HG03175 (cell line): ENCODE data around the gene FAM83G.
"Not testable (repeated sequence)": the region's sequence is repeated elsewhere in the genome, so short reads cannot be mapped to it uniquely, and the experiment has no call there.

Experiments
- ATAC-seq: cut with Tn5 transposase; IDR thresholded peaks from one replicate; pipeline ENCODE4 v1.9.1; 2021; ENCODE audit warnings: mild to moderate bottlenecking, moderate library complexity; ENCODE audit not compliant: unreplicated experiment

The FAM83G gene

DNA sequence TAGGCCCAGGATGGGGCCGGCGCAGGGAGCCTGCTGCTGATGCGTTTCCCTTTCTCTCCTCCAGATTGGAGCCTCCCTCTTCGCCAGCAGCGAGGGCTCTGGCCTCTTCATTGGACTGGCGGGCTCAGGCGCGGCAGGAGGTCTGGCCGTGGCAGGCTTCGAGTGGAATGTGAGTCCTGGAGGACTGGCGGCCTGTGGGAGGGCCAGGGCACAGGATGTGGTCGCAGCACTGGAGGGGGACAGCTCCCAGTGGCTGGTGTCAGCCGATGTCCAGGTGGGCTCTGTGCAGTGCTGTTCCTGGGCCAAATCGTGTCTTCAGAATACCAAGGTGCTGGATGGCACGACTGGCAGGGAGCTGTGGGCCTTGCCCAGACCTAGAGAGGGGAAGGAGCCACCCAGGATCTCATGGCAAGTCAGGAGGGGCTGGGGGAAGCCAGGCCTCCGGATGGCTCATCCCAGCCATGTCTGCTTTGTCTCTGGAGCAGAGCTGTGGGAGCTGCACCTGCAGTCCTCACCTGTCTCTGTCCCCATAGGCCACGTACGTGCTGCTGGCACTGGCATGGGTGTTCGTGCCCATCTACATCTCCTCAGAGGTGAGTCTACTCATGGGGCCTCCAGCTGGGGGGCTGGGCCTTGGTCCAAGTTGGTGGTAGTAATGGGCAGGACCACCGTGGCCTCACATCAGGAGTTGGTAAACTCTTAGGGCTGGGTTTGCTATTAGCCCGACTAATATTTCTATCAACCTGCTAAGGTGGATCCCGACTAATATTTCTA is 45.3 kb downstream of the FAM83G start:
- no peak for ATAC-seq

DNA sequence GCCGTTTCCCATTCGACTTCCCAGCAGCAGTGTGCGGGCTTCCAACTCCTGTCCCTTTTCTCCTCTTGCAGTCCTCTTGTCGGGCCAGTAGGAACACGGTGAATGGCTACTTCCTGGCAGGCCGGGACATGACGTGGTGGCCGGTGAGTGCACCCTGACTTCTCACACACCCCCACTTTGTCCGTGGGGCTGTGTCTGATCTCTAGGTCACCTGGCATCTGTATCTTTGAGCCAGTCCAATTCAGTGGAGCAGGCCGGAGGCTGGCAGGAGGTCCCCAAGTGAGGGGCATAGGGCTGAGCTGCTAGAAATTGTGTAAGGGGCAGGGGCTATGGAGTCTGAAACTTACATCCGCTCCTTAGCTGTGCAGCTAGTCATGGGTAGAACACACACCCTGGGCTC is 46.0 kb downstream of the FAM83G start:
- ATAC-seq, result no peak

DNA sequence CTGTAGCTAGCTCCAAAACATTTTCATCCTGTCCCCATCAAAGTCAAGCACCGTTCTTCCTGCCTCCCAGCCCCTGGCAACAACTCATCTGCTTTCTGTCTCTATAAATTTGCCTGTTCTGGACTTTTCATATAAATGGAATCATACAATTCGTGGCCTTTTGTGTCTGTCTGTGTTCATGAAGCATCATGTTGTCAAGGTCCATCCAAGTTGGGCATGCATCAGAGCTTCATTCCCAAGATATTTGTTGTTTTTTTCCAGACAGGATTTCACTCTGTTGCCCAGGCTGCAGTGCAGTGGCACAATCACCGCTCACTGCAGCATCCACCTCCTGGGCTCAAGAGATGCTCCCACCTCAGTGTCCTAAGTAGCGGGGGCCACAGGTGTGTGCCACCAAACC is 46.7 kb downstream of the FAM83G start:
- ATAC-seq, result no peak

DNA sequence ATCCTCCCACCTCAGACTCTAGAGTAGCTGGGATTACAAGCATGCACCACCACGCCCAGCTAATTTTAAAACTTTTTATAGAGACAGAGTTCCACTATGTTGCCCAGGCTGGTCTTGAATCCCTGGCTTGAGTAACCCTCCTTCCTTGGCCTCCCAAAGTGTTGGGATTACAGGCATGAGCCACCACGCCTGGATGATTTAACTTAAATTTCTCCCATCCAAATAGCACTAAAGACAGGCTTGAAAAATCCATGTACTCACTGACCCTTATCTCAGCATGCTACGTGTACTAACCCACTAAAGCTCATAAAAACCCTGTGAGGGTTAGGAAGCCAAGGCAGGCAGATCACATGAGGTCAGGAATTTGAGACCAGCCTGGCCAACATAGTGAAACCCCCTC is 48.0 kb downstream of the FAM83G start:
- ATAC-seq, result no peak

DNA sequence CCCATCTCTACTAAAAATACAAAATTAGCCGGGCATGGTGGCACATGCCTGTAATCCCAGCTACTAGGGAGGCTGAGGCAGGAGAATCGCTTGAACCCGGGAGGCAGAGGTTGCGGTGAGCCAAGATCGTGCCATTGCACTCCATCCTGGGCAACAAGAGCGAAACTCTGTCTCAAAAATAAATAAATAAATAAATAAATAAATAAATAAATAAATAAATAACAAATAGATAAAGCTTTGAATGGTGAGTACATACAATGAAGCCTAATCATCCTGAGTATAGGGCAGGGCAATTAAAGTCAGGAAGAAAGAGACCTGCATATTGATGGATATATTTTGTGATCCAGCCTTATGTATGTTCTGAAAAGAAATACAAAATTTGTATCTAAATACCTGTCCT is 48.5 kb downstream of the FAM83G start:
- not testable (repeated sequence) for ATAC-seq

DNA sequence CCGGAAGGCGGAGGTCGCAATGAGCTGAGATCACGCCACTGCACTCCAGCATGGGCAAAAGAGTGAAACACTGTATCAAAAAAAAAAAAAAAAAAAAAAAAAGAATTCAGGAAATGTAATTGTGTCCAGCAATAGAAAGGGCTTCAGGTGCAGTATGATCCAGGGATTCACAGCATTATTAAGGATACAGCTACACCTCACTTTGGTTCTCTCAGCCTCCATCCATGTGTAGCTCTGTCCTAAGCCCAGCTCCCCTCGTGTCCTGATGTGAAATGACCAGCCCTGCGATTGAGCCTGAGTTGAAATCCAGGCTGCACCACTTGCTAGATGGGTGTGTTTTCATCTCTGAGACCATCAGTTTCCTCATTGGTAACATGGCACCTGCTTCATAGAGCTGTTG is 49.6 kb downstream of the FAM83G start:
- no peak for ATAC-seq

DNA sequence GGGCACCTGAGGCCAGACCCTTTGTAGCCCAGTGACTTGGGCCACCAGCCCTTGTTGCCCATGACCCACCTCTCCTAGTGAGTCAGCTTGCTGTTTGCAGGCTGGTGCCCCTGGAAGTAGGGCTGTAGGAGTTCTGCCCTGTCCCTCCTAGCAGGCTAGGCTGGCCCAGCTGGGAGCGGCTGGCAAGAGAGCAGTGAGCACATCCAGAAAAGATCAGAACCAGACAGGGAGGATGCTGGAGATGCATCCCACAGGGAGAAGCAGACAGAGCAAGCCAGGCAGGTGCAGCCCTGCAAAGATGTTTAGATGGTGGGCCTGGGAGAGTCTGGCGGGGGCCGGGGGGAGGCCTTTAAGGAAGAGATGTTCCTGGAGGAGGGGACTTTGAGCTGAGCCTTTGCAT is 50.2 kb downstream of the FAM83G start:
- no peak for ATAC-seq

DNA sequence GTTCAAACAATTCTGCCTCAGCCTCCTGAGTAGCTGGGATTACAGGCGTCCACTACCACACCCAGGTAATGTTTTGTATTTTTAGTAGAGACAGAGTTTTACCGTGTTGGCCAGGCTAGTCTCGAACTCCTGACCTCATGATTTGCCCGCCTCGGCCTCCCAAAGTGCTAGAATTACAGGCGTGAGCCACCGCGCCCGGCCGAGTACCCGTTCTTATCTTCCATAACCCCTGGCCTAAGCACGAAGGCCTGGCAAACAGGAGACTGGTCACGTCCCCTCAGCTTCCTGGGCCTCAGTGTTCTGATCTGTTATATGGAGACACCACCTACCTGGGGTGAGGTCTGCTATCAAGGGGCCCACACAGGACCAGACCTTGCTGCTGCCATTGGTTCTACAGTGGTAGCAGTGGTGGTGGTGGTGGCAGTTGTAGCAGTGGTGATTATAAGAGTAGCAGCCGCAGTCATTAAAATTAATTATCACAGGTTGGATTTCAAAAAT is 51.3 kb downstream of the FAM83G start:
- ATAC-seq, result no peak

DNA sequence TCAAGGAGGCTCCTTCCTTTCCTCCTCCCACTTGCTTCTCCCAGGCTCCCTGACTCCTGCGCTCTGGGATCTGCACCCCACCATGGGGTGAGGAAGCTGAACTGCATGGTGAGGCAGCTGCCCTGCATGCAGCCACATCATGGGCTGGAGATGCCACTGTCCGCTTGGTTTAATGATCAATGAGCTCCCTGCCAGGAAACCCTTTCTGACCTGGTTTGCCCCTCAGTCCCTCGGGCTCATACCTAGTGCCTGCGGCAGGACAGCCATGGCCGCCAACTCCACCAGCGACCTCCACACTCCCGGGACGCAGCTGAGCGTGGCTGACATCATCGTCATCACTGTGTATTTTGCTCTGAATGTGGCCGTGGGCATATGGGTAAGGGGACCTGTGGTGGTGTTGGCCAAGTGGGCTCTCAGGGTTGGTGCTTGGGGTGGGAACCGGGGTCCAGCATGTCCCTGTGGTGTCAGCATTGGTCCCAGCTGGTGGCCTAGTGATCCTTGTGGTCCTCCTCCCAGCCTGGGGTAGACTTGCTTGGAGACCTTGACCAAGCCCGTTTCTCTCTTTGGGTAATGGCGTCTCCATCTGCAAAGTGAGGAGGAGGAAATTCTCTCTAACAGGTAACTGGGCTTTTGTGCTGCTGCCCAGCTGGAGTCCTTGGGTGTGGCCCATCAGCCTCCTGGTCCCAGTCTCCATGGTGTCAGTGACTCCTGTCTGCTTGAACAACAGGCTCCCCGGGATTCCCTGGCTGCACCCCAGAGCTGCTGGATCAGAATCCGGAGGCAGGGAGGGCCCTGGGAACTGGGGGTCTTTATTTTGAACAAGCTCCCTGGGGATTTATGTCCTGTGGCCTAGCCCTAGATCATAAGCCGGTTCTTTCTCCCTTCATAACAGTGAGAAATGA is 52.4 kb downstream of the FAM83G start, which contains the start of gene SLC5A10:
TSS of gene SLC5A10 (plus strand) at position 225 of the 902 bp plus-strand sequence. CDS start at position 266, 41 bp downstream.
- ATAC-seq, result no peak

DNA sequence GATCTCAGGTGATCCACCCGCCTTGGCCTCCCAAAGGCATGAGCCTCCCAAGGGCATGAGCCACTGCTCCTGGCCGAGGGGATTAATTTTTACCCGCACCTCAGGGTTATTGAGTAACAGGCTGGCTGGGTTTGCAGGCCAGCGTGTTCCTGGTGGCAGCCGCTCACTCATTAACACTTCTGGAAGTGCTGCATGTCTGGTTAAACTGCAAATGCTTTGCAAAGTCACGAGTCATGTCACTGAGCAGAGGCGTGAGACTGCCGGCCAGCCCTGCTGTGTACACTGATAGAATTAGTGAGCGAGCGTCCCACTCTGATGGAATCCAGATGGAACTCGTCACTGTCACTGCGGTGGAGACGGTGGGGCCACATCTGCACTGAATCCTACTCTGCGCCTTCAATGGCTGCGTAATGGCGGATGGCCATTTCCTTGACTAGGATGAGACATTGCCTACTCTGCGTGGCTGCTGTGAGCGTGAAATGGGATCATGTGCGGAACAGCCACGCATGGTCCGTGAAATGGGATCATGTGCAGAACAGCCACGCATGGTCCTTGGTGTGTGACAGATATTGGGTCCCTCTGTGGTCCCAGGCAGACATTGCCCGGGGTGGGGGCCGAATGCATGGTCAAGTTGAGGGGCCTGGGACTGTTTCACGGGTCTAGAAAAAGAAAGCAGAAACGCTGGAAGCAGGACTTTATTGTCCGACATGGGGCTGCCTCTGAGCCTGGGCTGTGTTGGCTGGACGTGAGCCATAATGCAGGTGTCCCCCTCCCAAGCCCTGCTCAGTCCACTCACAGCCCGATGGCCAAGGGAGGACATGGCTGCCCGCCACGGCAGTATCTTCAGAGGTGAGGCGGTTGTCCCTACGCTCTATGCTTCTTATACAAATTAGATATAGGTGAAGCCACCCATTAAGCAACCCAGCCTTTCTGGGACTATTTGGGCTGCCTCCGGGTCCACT is 53.3 kb downstream of the FAM83G start:
- no peak for ATAC-seq

DNA sequence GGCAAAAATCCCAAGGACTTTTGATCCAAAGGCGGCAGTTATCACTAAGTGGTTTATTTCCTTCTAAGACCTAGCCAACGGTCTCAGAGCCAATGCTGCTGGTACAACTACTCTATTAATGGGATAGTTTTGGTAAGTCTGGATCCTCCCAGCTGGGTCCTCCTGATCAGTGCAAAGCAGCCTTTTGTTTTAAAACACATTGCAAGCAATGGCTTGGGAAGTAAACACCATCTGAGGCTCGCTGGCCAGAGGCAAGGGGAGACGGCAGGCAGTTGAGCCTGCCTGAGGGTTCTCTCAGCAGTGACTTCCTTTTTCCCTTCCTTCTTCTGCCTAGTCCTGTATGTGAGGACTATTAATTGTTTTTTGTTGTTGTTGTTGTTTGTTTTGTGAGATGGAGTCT is 54.2 kb downstream of the FAM83G start:
- no peak for ATAC-seq

DNA sequence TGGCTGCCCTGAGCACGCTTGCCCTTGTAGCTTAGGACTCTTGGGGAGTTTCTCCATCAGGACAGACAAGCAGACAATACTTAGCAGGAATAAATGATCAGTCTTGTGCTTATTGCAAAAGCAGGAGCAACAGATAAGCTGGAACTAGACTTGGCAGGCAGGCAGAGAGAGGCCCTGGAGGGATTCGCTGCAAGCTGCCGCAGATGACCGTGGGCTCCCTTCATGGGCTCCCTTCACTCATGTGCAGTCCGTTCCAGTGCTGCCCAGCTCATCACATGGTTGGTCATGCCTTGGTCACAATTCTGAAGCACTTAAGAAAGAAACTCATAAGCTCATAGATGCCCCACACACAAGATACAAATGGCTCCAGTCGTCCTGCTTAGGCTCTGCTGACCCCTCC is 55.0 kb downstream of the FAM83G start:
- ATAC-seq, result no peak

DNA sequence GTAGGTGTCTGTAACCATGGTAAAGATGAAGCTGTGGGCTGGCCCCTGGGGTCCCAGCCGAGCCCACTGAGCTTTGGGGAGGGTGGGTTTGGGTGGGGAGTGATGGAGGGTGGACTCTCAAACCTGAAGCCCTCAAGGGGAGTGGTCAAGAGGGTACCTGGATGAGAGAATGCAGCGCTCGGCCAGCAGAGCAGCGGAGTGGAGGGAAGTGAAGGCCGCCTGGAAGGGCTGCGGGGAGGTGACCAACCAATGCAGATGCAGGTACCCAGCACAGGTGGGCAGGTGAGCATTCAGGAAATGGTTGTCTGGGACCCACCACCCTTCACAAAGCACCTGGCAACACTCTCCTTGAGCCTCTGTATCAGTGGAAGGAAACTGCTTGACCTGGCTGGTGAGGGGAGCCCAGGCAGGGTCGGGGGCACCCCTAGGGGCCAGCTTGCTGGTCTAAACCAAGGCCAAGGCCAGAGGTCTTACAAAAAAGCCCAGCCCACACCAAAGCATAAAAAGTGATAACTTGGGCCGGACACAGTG is 56.0 kb downstream of the FAM83G start:
- ATAC-seq, result no peak

DNA sequence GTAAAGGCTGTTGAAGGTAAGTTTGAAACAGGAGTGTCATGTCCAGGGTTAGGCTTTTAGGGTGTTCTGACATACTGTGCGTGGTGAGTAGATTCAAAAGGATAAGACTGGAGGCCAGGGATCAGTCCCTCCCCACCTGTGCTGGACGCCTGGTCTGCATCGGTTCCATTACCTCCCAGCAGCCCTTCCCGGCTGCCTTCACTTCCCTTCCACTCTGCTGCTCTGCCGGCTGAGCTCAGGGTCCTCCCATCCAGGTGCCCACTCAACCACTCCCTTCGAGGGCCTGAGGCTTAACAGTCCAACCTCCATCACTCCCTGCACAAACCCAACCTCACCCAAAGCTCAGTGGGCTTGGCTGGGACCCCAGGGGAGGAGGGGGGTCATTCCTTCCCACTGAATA is 56.7 kb downstream of the FAM83G start:
- ATAC-seq, result no peak

DNA sequence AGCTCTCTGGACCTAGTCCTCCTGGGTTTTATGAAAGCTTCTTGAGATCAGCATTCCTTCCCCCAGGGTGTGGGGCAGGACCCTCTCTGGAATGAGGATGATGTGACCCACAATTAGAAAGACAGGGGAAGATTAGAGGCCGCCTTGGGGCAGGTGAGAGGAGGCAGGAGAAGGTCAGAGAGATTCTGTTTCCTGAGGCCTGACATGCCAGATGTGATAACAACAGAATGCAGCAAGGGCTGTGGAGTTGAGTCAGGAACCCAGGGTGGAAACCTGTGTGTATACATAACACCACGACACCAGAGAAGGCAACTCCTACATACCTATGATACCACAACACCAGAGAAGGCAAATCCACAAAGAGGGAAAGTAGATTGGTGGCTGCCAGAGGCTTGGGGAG is 58.0 kb downstream of the FAM83G start:
- ATAC-seq, result no peak

DNA sequence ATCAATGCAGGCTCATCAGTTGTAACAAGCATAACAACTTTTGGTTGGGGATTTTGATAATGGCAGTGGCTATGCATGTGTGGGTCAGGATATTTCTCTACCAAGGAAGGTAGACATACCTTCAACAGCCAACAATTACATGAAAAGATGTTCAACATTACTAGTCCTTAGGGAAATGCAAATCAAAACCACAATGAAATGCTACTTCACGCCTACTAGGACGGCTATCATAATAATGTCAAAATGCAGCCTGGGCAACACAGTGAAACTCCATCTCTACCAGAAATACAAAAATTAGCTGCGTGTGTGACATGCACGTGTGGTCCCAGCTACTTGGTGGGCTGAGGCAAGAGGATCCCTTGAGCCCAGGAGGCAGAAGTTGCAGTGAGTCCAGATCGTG is 59.9 kb downstream of the FAM83G start:
- no peak for ATAC-seq

DNA sequence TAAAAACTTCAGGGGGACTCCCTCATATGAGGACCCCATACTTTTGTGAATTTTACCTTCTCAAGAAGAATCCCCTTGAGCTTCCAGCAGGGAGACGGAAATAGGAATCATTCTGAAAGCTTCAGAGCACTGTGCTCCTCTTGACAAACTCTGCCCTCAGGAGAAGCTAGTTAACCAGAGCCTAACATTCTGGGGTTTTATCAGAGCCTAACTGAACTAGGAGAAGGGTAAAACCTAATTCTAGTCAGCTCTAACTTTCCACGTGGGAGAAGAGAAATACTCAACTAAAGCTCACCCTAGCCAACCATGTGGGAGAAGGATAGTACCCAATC is 65.9 kb downstream of the FAM83G start:
- no peak for ATAC-seq

DNA sequence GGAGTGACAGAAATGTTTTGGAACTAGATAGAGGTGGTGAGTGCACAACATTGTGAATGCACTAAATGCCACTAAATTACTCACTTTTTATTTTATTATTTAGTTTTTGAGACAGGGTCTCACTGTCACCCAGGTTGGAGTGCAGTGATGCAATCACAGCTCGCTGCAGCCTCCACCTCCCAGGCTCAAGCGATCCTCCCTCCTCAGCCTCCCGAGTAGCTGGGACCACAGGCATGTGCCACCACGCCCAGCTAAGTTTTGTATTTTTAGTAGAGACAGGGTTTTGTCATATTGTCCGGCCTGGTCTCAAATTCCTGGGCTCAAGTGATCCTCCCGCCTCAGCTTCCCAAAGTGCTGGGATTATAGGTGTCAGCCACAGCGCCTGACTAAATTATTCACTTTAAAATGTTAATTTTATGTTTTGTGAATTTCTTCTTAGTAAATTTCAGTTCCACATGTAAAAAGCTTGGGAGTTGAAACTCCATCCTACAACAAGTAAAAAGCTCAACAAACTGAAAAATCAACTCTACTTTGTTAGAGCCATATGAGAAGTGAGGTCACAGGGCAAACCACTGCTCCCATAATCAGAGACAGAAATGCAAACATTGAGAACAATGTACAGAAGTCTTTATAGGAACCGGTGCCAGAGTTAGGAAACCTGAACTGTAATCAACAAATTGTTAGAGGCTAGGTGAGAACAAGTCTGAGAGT is 66.4 kb downstream of the FAM83G start:
- no peak for ATAC-seq

DNA sequence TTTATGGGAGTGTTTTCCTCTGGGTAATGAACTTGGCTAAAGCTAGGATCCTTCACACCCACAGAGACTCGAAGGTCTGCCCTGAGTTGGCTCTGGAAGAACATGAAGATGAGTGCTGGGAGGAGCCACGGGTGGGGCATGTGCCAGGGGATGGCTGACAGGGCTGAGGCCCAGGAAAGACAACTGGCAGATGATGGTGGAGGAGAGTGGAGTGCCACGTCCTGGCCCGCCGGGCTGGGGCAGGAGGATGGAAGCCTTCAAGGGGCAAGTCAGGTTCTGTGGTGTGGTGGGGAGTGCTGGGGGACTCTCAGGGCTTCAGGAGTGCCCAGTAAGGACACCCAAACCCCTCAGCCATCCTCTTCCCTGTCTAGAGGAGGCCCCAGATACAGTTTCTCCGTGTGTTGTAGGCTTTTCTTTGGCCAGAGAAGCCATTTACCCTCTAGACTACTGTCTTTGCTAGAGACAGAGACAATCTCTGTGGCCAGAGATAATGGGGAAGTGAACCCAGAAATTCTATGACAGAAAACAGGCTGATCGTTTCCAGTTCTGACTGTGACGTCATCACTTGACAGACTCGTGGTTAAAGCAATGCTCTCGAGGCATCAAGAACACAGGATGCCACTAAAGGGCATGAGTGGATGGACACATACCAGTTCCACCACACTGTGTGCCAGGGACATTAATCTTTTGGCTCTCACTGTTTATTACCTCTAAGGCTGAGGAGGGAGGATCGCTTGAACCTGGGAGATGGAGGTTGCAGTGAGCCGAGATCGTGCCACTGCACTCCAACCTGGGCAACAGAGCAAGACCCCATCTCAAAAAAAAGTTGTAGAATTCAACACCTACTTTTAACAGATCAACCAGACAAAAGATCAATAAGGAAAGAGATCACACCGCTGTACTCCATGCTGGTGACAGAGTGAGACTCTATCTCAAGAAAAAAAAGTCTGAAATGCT is 71.2 kb downstream of the FAM83G start:
- ATAC-seq, result no peak
